ENCODE data around the gene STIL. TPM values are rescaled to one million over a fixed set of nuclear protein-coding genes. Genes with fewer than 3 reads are reported as not detected.

STIL gene
- polyA plus RNA-seq (3.8 to 10.5 TPM (median 9.4 TPM) in 3 replicates), polyA minus RNA-seq (4.4 to 36.4 TPM (median 7.5 TPM) in 3 replicates)
- 0.42 TPM for polyA plus RNA-seq (2011; ENCODE audit: low read depth)
- polyA plus RNA-seq (2011; cell fraction: cytosol; rRNA removed), result 2.2 and 4.6 TPM in 2 replicates
- polyA plus RNA-seq (2011; cell fraction: nucleus; rRNA removed), result 5.5 and 6.1 TPM in 2 replicates
- polyA plus RNA-seq (2012; ENCODE audit: low replicate concordance), result 0.52 and 5.6 TPM in 2 replicates
- 6.3 TPM for polyA minus RNA-seq (2011; cell fraction: cytosol; rRNA and poly(A)+ RNA removed)
- 4.1 and 8.1 TPM in 2 replicates for polyA minus RNA-seq (2011; cell fraction: nucleus; rRNA and poly(A)+ RNA removed)

DNA sequence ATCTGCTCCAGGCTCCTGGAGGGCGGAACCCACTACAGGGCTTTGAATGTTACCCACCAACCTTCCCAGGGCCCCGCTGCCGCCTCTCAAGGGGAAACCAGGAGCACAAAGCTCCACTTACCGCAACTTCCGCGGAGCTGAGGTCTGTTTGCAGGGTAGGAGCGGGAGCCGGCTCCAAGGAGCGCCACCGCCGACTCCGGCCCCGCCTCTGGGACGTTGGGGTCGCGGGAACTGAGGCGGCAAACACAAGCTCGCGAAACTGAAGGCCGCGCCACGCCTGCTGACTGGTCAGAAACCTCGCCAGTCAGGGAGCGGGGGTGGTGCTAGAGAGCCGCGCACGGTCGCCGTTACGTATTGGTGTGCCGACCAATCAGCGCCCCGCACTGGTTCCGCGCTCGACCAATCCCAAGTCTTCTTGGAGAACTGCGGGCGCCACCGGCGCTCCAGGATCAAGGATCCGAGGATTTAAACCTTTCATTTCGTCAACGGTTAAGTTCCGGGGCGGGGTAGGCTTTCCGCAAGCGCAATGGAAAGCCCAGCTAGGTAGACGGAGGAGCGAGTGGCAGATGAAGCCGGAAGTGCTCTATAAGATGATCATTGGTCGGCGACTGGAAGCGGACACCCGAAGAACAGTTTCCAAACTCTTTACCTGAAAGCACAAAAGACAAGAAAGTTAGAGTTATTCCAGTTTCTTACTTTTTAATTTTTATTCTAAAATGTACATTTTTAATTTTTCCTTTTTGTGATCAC, at the start of gene STIL:
Gene STIL (minus strand): TSS at position 233 of the 750 bp plus-strand sequence. CDS start 3,828 bp downstream, outside the sequence.
- Histone ChIP-seq H3K79me2 (ENCODE audit: control insufficient read depth, insufficient read depth, low read length) (peaks cover 41% of the 10 kb centered on the region), H3K4me2 (ENCODE audit: control insufficient read depth, extremely low read depth, insufficient read depth, low read depth, low read length) (peak within 1 kb of the TSS; percentile 84), H4K20me1 (ENCODE audit: control insufficient read depth, extremely low read depth, insufficient read depth, low read length) (no peaks in the 10 kb centered on the region), H3K9ac (ENCODE audit: control insufficient read depth, extremely low read depth, insufficient read depth, low read length) (peak within 1 kb of the TSS; percentile 85), H2AFZ (ENCODE audit: control insufficient read depth, low read length) (peak within 1 kb of the TSS; percentile 82), H3K27ac (ENCODE audit: control insufficient read depth, insufficient read depth, low read length) (peak within 1 kb of the TSS; percentile 87), H3K36me3 (ENCODE audit: control insufficient read depth in 2 of 2, extremely low read depth in 1 of 2, insufficient read depth in 2 of 2, low read length in 2 of 2) (peaks cover 1 to 8% of the 10 kb centered on the region in 2 experiments), H3K9me1 (ENCODE audit: control insufficient read depth, extremely low read depth, insufficient read depth, low read length) (no peaks in the 10 kb centered on the region), H3K27me3 (ENCODE audit: control insufficient read depth, extremely low read depth, insufficient read depth, low read length) (no peaks in the 10 kb centered on the region), H3K4me1 (ENCODE audit: control insufficient read depth, extremely low read depth, insufficient read depth, low read length) (peaks cover 5% of the 10 kb centered on the region), H3K4me3 (ENCODE audit: control insufficient read depth in 2 of 3, extremely low read depth in 1 of 3, insufficient read depth in 2 of 3, low read depth in 1 of 3, low read length in 3 of 3) (peak within 1 kb of the TSS; percentile 73 to 81 (median 81)), H3K9me3 (ENCODE audit: control insufficient read depth, low read depth, low read length) (no peaks in the 10 kb centered on the region)
- DNase-seq (ENCODE audit: low read depth, low spot score) (peak; percentile 94), FAIRE-seq (peak; percentile 75)
- dilution Hi-C loops (cut with MboI; ENCODE audit: extremely low pct_ligation_motif_present, low sequenced_read_pairs), result no loop called here
- TF ChIP-seq, protein P1, sequence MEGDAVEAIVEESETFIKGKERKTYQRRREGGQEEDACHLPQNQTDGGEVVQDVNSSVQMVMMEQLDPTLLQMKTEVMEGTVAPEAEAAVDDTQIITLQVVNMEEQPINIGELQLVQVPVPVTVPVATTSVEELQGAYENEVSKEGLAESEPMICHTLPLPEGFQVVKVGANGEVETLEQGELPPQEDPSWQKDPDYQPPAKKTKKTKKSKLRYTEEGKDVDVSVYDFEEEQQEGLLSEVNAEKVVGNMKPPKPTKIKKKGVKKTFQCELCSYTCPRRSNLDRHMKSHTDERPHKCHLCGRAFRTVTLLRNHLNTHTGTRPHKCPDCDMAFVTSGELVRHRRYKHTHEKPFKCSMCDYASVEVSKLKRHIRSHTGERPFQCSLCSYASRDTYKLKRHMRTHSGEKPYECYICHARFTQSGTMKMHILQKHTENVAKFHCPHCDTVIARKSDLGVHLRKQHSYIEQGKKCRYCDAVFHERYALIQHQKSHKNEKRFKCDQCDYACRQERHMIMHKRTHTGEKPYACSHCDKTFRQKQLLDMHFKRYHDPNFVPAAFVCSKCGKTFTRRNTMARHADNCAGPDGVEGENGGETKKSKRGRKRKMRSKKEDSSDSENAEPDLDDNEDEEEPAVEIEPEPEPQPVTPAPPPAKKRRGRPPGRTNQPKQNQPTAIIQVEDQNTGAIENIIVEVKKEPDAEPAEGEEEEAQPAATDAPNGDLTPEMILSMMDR (optimal IDR thresholded peaks at IDR 0.05 in 1 of 3, IDR thresholded peaks at IDR 0.05 in 1 of 3, conservative IDR thresholded peaks at IDR 0.05 in 1 of 3; ENCODE audit: extremely low read depth in 1 of 3, insufficient read depth in 2 of 3, low read length in 3 of 3), result no peak

DNA sequence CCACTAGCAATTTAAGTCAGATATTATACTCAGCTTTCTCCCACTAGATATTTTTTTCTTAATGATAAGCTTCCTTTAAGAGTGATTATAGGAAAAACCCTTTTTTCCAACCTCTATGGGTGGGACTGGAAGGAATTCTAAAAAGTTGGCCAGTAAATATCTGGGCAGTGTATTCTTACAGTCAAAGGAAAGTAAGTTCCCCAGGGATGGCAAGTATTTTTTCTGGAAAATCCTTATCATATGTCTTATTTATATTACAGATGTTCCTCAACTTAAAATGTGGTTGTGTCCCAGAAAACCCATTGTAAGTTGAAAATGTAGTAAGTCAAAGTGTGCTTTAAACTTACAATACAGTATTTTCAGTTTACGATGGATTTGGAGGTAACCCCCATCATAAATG, 48.9 kb upstream of the STIL start:
- Histone ChIP-seq H3K9me3 (ENCODE audit: control insufficient read depth, low read depth, low read length) (no peaks in the 10 kb centered on the region), H3K4me3 (ENCODE audit: control insufficient read depth in 2 of 3, extremely low read depth in 1 of 3, insufficient read depth in 2 of 3, low read depth in 1 of 3, low read length in 3 of 3) (no peak overlapping the region), H4K20me1 (ENCODE audit: control insufficient read depth, extremely low read depth, insufficient read depth, low read length) (no peaks in the 10 kb centered on the region), H3K27me3 (ENCODE audit: control insufficient read depth, extremely low read depth, insufficient read depth, low read length) (no peaks in the 10 kb centered on the region), H3K4me2 (ENCODE audit: control insufficient read depth, extremely low read depth, insufficient read depth, low read depth, low read length) (no peak overlapping the region), H3K79me2 (ENCODE audit: control insufficient read depth, insufficient read depth, low read length) (peaks cover 29% of the 10 kb centered on the region), H3K9me1 (ENCODE audit: control insufficient read depth, extremely low read depth, insufficient read depth, low read length) (no peaks in the 10 kb centered on the region), H3K4me1 (ENCODE audit: control insufficient read depth, extremely low read depth, insufficient read depth, low read length) (no peaks in the 10 kb centered on the region), H3K36me3 (ENCODE audit: control insufficient read depth in 2 of 2, extremely low read depth in 1 of 2, insufficient read depth in 2 of 2, low read length in 2 of 2) (no peaks in the 10 kb centered on the region), H3K9ac (ENCODE audit: control insufficient read depth, extremely low read depth, insufficient read depth, low read length) (no peak overlapping the region), H3K27ac (ENCODE audit: control insufficient read depth, insufficient read depth, low read length) (no peak overlapping the region), H2AFZ (ENCODE audit: control insufficient read depth, low read length) (no peak overlapping the region)
- FAIRE-seq, result no peak
- DNase-seq (ENCODE audit: low read depth, low spot score), result no peak
- dilution Hi-C loops (cut with MboI; ENCODE audit: extremely low pct_ligation_motif_present, low sequenced_read_pairs), result no loop called here
- no peak for TF ChIP-seq EZH2 (IDR thresholded peaks at IDR 0.05; ENCODE audit: low read length)
- TF ChIP-seq, protein P1 (optimal IDR thresholded peaks at IDR 0.05 in 1 of 3, IDR thresholded peaks at IDR 0.05 in 1 of 3, conservative IDR thresholded peaks at IDR 0.05 in 1 of 3; ENCODE audit: extremely low read depth in 1 of 3, insufficient read depth in 2 of 3, low read length in 3 of 3), result no peak

Measured in keratinocyte (primary cell).